T-helper 1 cell treated with Interleukin-12 subunit alpha and Interleukin-12 subunit beta and Interleukin-4 antibody, amounts not matched to agents 30 μg/mL and 1 μg/mL, for 36 hours (primary cell): ENCODE data around the gene CCDC85C.

Experiments
- H3K27ac Mint-ChIP-seq: one replicate; pipeline ENCODE4 v1.8.0; 2021; ENCODE audit warnings: mild to moderate bottlenecking, mixed read lengths
- H3K27me3 Mint-ChIP-seq: one replicate; pipeline ENCODE4 v1.8.0; 2021; ENCODE audit warnings: low read depth, mixed read lengths
- H3K36me3 Mint-ChIP-seq: one replicate; pipeline ENCODE4 v1.8.0; 2021; ENCODE audit warnings: low read depth, mixed read lengths
- H3K4me1 Mint-ChIP-seq: one replicate; pipeline ENCODE4 v1.8.0; 2021; ENCODE audit warnings: low read depth, mixed read lengths
- H3K4me3 Mint-ChIP-seq: one replicate; pipeline ENCODE4 v1.8.0; 2021; ENCODE audit warnings: mild to moderate bottlenecking, moderate library complexity, mixed read lengths
- H3K9me3 Mint-ChIP-seq: one replicate; pipeline ENCODE4 v1.8.0; 2021; ENCODE audit warnings: mixed read lengths

Gene CCDC85C

GRCh38 chr14:99579903-99580571 is 24.0 kb downstream of the CCDC85C start:
- H3K9me3 Mint-ChIP-seq = no peaks in the 10 kb centered on the region
- no peaks in the 10 kb centered on the region for H3K36me3 Mint-ChIP-seq
- no peak overlapping the region for H3K4me3 Mint-ChIP-seq
- no peaks in the 10 kb centered on the region for H3K27me3 Mint-ChIP-seq
- no peak overlapping the region for H3K27ac Mint-ChIP-seq
- H3K4me1 Mint-ChIP-seq = peaks cover 3% of the 10 kb centered on the region

GRCh38 chr14:99579120-99579836 is 24.7 kb downstream of the CCDC85C start:
- Mint-ChIP-seq H3K4me3 (no peak overlapping the region), H3K27me3 (no peaks in the 10 kb centered on the region), H3K36me3 (no peaks in the 10 kb centered on the region), H3K27ac (no peak overlapping the region), H3K9me3 (no peaks in the 10 kb centered on the region), H3K4me1 (peaks cover 3% of the 10 kb centered on the region)

DNA sequence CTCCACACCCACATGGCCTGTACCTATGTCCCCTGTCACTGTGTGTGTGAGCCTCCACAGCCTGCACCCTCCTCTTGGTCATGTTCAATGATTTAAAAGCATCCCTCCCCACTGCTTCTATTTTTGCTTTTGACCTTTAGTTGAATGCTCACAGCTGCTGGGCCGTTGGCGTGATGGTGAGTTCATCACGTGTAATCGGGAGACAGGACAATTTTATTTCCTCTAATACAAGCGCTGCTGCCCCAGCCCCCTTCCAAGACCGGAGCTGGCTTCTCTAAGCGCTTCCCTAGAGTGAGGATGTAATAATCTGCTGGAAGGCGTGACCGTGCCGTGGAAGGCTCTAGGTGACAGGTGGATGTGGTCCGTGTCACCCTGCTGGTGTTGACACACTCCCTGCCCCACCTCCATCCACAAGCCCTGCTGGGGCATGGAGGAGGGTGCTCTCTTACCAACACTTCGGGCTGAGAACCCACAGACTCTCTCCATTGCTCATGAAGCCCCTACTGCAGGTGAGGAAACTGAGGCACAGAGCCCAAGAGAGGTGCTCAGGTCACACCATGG is 25.4 kb downstream of the CCDC85C start:
- H3K9me3 Mint-ChIP-seq = no peaks in the 10 kb centered on the region
- no peaks in the 10 kb centered on the region for H3K27me3 Mint-ChIP-seq
- no peak overlapping the region for H3K4me3 Mint-ChIP-seq
- no peak overlapping the region for H3K27ac Mint-ChIP-seq
- peaks cover 3% of the 10 kb centered on the region for H3K4me1 Mint-ChIP-seq
- H3K36me3 Mint-ChIP-seq = no peaks in the 10 kb centered on the region

GRCh38 chr14:99576761-99577705 is 27.0 kb downstream of the CCDC85C start:
- Mint-ChIP-seq H3K4me1 (peaks cover 3% of the 10 kb centered on the region), H3K4me3 (no peak overlapping the region), H3K36me3 (no peaks in the 10 kb centered on the region), H3K27me3 (no peaks in the 10 kb centered on the region), H3K27ac (no peak overlapping the region), H3K9me3 (no peaks in the 10 kb centered on the region)

DNA sequence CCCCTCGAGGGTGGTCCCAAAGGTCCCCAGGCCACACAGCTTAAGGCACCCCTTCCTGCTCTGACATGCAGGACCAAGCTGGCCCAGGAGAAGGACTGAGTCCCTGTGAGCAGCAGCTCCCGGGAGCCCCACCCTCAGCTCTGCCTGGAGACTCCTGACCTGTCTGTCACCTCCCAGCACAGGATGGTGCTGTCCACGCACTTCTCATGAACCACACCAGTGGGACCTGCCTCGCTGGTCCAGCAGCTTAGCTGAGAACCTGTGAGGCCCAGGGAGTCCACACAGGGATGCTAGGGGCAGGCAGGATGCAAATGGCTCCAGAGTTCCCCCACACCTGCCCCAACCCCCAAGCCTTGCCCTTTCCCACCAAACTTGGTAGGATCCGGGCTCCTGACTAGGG is 27.7 kb downstream of the CCDC85C start:
- H3K4me1 Mint-ChIP-seq = peaks cover 3% of the 10 kb centered on the region
- H3K9me3 Mint-ChIP-seq = no peaks in the 10 kb centered on the region
- H3K27ac Mint-ChIP-seq = no peak overlapping the region
- no peaks in the 10 kb centered on the region for H3K27me3 Mint-ChIP-seq
- no peaks in the 10 kb centered on the region for H3K36me3 Mint-ChIP-seq
- no peak overlapping the region for H3K4me3 Mint-ChIP-seq

DNA sequence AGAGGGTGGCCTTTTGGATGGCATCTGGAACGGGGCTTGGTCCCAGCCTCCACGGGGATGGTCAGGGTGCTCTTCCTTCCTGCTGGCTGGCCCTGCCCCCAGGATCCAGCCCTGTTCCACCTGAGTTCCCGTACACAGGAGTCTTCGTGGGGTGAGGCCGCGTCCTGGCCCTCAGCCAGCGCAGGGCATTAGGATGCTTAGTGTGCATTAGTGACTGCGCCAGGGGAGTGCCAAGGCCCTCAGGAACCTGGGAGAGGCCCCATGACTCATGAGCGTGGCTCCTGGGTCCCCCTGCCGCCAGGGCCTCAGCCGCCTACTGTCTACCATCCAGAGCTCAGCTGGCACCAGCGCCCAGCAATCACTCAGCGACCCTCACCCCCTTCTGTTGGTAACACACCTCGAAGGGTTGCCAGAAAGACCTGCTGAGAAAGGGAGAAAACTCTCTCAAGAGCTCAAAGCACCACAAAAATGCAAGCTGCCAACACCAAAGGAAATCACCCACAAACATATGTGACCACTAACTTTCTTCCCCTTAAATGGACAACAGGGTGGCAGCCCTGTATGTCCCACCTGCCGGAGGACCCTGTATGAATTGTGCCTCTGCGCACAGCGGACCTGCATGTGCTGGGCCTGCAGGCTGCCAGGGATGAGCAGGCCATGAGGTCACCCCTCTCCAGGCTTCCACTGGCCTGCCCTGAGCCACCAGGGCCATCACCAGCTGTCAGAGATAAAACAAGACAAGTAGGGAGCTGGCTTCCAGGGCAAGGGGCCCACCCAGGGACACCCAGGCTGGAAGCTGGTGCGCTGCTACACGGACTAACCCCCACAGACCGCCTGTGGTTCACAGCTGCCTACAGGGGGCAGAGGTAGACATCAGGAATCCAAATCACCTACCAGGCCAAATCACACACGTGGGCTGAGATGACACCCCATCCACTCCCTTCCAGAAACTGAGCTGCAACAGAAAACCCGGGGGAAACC is 28.7 kb downstream of the CCDC85C start:
- peaks cover 3% of the 10 kb centered on the region for H3K4me1 Mint-ChIP-seq
- no peaks in the 10 kb centered on the region for H3K36me3 Mint-ChIP-seq
- H3K4me3 Mint-ChIP-seq = no peak overlapping the region
- H3K27ac Mint-ChIP-seq = no peak overlapping the region
- H3K27me3 Mint-ChIP-seq = no peaks in the 10 kb centered on the region
- no peaks in the 10 kb centered on the region for H3K9me3 Mint-ChIP-seq

- Mint-ChIP-seq H3K9me3 (no peaks in the 10 kb centered on the region), H3K36me3 (no peaks in the 10 kb centered on the region), H3K27me3 (no peaks in the 10 kb centered on the region), H3K4me1 (peaks cover 3% of the 10 kb centered on the region), H3K27ac (no peak overlapping the region), H3K4me3 (no peak overlapping the region)
Measured at GRCh38 chr14:99574099-99574880, 29.7 kb downstream of the CCDC85C start.

GRCh38 chr14:99573436-99574098 is 30.4 kb downstream of the CCDC85C start:
- H3K4me3 Mint-ChIP-seq = no peak overlapping the region
- no peak overlapping the region for H3K27ac Mint-ChIP-seq

DNA sequence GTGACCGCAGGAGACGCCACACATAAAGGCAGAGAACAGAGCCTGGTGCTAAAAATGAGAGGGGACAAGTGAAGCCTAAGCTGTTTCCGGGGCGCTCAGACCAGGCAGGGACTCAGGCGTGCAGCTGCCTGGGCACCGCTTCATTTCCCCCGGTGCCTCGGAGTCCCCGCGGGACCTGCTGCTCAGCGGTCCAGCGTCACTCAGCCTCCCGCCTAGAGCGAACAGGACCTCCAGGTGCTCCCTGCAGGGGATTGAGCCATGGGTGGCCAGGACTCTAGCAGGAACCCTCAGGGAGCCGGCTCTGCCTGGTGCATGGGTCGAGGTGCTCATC is 31.0 kb downstream of the CCDC85C start:
- no peaks in the 10 kb centered on the region for H3K36me3 Mint-ChIP-seq
- H3K4me3 Mint-ChIP-seq = no peak overlapping the region
- H3K9me3 Mint-ChIP-seq = no peaks in the 10 kb centered on the region
- no peak overlapping the region for H3K27ac Mint-ChIP-seq
- no peaks in the 10 kb centered on the region for H3K27me3 Mint-ChIP-seq
- peaks cover 3% of the 10 kb centered on the region for H3K4me1 Mint-ChIP-seq

More at GRCh38 chr14:99573436-99574098, 30.4 kb downstream of the CCDC85C start:
- Mint-ChIP-seq H3K9me3 (no peaks in the 10 kb centered on the region), H3K36me3 (no peaks in the 10 kb centered on the region), H3K4me1 (peaks cover 3% of the 10 kb centered on the region), H3K27me3 (no peaks in the 10 kb centered on the region)

DNA sequence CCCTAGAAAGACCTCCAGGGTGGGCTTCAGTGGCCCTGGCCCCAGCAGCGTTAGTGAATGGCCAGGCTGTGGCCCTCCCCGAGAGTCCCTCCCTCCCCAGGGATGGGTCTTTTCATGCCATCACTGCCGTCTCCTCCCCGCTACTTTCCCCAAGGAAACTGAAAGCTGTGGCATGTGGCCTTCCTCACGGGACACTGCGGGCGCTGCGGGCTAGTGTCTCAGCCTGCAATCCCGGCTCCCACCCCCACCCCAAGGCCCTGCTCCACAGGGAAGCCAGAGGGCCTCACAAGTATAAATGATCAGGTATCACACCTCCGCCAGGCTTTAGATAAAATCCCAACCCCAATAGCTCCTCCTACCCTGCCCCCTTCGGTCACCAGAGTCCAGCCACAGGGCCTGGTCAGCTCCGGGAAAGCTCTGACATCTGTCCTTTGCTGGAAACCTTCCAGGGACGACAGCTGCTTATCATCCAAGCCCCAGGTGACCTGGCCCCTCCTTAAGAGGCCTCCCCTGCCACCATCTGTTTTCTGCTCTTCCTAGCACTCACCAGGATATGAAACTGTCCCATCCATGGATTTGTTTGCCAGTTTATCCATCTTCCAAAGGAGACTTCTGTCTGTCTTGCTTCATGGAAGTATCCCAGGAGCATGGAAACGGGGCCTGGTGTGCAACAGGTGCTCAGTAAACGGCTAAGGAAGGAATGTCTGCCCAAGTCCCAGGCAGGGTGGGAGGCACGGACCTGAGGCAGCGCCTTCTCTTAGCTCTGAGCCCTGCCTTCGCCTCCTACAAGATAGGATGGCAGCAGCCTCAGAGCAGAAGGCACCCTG is 31.6 kb downstream of the CCDC85C start:
- Mint-ChIP-seq H3K36me3 (no peaks in the 10 kb centered on the region), H3K27ac (no peak overlapping the region), H3K27me3 (no peaks in the 10 kb centered on the region), H3K4me1 (peaks cover 3% of the 10 kb centered on the region), H3K4me3 (no peak overlapping the region), H3K9me3 (no peaks in the 10 kb centered on the region)

- Mint-ChIP-seq H3K27me3 (no peaks in the 10 kb centered on the region), H3K27ac (no peak overlapping the region), H3K9me3 (no peaks in the 10 kb centered on the region), H3K4me1 (peaks cover 3% of the 10 kb centered on the region), H3K4me3 (no peak overlapping the region), H3K36me3 (no peaks in the 10 kb centered on the region)
Measured at GRCh38 chr14:99571303-99571986, 32.6 kb downstream of the CCDC85C start.
